ENCODE results near the gene NGFR. TPM values are rescaled to one million over a fixed set of nuclear protein-coding genes. Genes with fewer than 3 reads are reported as not detected.

The NGFR gene
- polyA plus RNA-seq, 1 experiment, result not detected

DNA sequence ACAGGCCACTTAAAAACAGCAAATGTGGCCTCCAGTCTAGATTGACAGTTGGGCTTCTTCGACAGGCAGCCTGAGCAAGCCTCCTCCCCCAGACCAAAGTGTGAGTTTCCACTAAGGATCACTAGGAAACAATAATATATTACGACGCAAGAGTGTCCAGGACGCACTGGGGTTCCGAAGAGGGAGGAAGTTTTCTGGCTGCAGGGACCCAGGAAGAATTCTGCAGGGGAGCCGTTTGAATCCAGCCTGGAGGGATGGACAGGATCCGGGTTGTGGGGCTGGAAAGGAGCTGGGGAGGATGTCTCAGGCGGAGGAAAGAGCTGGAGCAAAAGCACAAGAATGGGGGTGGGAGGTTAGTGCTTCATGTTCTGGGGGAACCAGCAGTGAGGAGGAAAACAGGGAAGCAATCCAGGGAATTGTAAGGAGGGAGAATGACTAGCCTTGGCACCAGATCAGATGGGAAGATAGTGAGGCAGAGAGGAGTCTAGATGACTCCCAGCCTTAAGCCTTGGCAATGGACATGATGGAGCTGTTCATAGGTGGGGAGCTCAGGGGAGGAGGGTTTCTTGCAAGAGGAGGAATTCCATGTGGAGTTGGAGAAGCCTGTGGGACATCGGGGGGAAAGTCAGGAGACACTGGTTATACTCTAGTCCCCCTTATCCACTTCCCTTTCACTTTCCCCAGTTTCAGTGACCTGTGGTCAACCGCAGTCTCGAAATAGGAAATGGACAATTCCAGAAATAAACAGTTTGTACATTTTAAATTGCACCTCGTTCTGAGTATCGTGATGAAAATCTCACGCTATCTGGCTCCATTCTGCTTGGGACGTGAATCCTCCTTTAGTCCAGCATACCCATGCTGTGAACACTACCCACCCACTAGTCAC is 26.6 kb downstream of the NGFR start:
- ChIA-PET POLR2A (no interaction called here), CTCF (interaction anchor here (1.0 to 1.1 kb wide), 2 partner anchors 24 to 34 kb away, joined by 3 to 4 read pairs; no protein-coding TSS in a partner anchor)
- Histone ChIP-seq H3K9me3 (ENCODE audit: control insufficient read depth, insufficient read depth, low read length) (no peaks in the 10 kb centered on the region), H3K4me3 (ENCODE audit: low read depth, low read length) (no peak overlapping the region), H3K27ac (ENCODE audit: low read depth, low read length) (no peak overlapping the region), H3K27me3 (ENCODE audit: control insufficient read depth, insufficient read depth, low read length) (peaks cover 59% of the 10 kb centered on the region)
- no peak for TF ChIP-seq CTCF (IDR thresholded peaks at IDR 0.05; ENCODE audit: low read depth, low read length)
- no peak for DNase-seq (ENCODE audit: low read depth, low spot score)

DNA sequence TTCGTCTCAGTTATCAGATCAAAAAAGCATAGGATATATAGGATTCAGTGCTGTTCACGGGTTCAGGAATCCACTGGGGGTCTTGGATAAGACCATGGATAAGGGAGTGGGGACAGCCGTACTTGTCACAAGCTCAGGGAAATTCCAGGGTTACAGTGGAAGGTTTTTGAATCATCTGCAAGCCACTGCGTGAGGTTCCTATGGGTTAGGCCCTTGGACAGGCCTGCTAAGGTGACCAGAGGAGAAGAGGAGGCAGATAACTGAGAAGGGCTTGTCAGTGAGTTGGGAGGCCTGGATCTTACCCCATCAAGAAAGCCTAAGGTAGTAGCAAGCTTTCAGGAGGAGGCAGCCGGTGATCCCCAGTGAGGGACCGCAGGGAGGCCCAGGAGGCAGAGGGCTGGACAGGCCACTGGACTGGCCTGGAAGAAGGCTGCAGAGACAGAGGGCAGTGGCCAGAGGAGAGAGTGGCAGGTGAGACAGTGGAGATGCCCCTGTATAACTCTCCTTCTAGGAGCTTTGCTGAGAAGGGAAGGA is 27.3 kb downstream of the NGFR start:
- Histone ChIP-seq H3K27ac (ENCODE audit: low read depth, low read length) (no peak overlapping the region), H3K4me3 (ENCODE audit: low read depth, low read length) (no peak overlapping the region), H3K9me3 (ENCODE audit: control insufficient read depth, insufficient read depth, low read length) (no peaks in the 10 kb centered on the region), H3K27me3 (ENCODE audit: control insufficient read depth, insufficient read depth, low read length) (peaks cover 59% of the 10 kb centered on the region)
- no peak for TF ChIP-seq CTCF (IDR thresholded peaks at IDR 0.05; ENCODE audit: low read depth, low read length)
- no peak for DNase-seq (ENCODE audit: low read depth, low spot score)
- POLR2A ChIA-PET, result no interaction called here
- CTCF ChIA-PET, result interaction anchor here (1.0 to 1.1 kb wide), 2 partner anchors 25 to 33 kb away, joined by 3 to 4 read pairs; no protein-coding TSS in a partner anchor

DNA sequence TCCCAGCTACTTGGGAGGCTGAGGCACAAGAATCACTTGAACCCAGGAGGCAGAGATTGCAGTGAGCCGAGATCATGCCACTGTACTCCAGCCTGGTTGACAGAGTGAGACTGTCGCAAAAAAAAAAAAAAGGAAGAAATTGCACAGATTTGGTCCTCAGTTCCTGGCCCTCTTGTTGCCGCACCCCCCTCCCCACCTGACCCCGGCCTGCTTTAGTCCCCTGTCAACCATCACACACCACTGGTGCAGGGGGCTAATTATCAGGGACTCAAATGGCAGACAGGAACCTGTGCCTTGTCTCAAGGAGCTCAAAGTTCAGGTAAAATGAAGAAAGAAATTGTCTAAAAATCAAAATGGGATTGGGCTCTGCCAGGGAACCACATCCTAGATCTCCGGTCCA is 28.1 kb downstream of the NGFR start:
- ChIA-PET POLR2A (no interaction called here), CTCF (interaction anchor here (0.6 to 1.3 kb wide), 2 partner anchors 34 to 109 kb away, joined by 7 to 9 read pairs; no protein-coding TSS in a partner anchor)
- peaks cover 61% of the 10 kb centered on the region for H3K27me3 ChIP-seq (ENCODE audit: control insufficient read depth, insufficient read depth, low read length)
- H3K9me3 ChIP-seq (ENCODE audit: control insufficient read depth, insufficient read depth, low read length), result no peaks in the 10 kb centered on the region
- H3K27ac ChIP-seq (ENCODE audit: low read depth, low read length), result no peak overlapping the region
- DNase-seq (ENCODE audit: low read depth, low spot score), result no peak
- no peak for TF ChIP-seq CTCF (IDR thresholded peaks at IDR 0.05; ENCODE audit: low read depth, low read length)
- no peak overlapping the region for H3K4me3 ChIP-seq (ENCODE audit: low read depth, low read length)

DNA sequence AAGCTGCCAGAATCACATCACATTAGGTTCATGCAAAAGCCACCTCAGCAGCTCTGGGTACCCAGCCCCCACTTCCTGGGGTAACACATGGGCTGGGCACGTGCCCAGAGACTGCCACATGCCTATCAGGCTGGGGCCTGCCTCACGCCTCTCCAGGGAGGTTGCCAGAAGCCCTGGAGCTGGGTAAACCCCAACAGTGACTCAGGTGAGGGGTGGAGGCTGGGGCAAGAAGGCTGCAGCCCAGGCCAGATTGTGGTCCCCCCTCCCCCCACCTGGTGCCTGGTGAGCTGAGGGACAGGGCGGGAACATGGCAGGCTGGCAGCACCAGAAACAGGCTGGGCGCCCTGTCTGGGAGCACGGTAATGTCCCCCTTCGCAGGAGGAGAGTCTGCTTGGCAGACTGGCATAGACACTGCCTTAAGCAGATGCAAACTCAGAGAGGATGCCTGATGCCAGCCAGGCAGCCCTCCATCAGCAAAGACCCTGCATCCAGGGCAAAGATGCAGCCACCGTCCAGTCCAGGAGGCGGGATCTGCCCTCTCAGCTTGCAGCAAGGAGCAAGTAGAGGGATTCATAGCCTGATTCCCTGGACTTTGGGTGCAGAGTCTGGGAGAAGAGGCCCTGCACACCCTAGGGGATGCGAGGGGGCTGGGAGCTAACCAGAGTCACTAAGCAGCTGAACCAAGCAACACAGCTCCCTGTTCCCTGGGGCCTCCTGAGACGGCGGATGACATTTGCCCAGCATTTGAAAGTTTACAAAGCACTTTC is 28.8 kb downstream of the NGFR start:
- POLR2A ChIA-PET, result no interaction called here
- DNase-seq (ENCODE audit: low read depth, low spot score), result no peak
- no peak for TF ChIP-seq CTCF (IDR thresholded peaks at IDR 0.05; ENCODE audit: low read depth, low read length)
- Histone ChIP-seq H3K27ac (ENCODE audit: low read depth, low read length) (no peak overlapping the region), H3K9me3 (ENCODE audit: control insufficient read depth, insufficient read depth, low read length) (no peaks in the 10 kb centered on the region), H3K4me3 (ENCODE audit: low read depth, low read length) (no peak overlapping the region), H3K27me3 (ENCODE audit: control insufficient read depth, insufficient read depth, low read length) (peaks cover 57% of the 10 kb centered on the region)
- CTCF ChIA-PET, result interaction anchor here (1.3 kb wide), 1 partner anchor 33 kb away, joined by 7 read pairs; no protein-coding TSS in a partner anchor
